HG02943 (cell line): ENCODE measurements around the gene TTC22.

Experiments
- ATAC-seq: cut with Tn5 transposase; IDR thresholded peaks from one replicate; pipeline ENCODE4 v1.9.1; 2021; ENCODE audit warnings: mild to moderate bottlenecking, low read depth, moderate library complexity; ENCODE audit not compliant: unreplicated experiment

TTC22 gene

DNA sequence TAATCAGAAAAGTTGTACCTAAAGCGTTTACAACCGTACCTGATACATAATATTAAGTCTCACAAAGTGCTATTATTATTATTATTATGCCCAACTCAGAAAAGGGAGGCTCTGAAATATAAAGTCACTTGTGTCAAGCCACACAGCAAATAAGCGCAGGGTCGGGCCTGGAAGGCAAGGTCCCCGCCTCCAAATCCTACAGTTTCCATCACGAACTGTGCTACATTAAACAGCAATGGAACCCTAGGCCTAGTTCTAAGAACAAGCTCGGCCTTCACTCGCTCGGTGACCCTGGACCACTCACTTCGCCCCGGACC, 37.3 kb downstream of the TTC22 start:
- ATAC-seq: no peak

- ATAC-seq: no peak
Measured at GRCh38 chr1:54758678-54759348, 42.3 kb downstream of the TTC22 start.

DNA sequence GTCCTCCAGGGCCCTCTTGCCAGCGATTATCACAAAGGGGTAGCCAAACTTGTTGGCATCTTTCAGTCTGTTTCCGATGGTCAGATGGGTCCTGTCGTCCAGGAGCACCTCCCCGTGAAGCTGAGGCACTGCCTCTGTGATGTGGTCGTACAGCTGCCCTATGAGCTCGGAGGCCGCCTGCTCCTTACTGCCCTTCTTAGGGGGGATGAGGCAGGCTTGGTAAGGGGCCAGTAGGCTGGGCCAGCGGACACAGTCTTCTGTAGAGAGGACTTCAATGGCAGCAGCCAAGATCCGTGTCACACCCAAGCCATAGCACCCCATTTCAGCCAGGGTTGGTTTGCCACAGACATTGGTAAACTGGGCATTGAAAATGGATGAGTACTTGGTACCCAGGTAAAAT, 43.3 kb downstream of the TTC22 start:
- no peak for ATAC-seq

DNA sequence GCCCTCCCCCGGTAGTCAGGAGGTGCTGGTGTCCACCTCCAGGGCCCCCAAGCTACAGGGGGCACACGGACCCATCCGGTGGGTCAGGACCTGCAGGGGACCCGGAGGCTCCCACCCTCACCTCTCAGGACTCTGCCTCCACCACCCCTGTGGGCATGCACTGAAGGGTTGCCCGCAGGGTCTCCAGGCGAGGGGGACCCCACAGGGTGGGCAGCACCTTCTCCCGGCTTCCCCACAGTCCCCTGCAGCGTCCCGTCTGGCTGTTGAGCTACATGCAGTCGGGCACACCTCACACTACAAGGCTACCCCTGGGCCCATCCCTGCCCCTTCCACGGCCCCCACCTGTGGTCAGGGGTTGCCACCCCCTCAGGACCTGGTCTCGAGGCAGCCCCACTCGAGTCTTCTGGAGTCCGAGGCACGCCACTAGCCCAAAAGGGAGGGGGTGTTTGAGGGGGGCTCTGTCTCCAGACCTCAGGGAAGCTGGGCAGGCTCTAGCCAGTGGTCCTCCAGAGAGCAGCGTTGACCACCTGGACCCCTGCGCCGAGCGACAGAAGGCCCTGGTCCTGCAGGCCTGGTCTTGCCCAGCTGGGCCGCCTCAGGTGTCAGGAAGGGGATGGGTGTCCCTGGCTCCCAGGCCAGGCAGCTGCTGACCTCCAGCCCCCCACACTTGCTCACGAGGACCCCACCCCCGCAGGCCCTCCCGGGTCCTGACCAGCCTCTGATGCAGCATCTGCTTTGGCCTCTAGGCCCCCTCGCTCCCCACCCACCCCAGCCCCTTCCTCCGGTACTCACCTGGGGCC, 46.4 kb downstream of the TTC22 start:
- ATAC-seq: no peak

DNA sequence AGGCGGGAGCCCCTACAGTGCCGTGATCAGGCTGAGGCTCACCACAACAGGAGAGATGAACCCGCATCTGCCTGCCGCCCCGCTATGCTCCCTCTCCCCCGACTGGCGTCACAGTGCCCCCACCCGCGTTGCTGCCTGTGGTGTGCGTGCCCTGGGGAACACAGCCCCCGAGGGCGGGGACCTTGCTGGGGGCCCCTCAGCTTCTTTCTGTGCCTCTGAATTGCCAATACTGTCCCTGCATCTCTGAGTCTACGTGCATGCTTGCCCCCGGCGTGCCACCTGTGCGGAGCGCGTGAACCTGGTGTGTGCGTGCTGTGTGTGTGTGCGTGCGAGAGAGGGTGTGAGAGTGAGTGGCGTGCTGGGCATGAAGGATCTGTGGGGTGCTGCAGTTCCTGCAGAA, 47.1 kb downstream of the TTC22 start:
- ATAC-seq: no peak

DNA sequence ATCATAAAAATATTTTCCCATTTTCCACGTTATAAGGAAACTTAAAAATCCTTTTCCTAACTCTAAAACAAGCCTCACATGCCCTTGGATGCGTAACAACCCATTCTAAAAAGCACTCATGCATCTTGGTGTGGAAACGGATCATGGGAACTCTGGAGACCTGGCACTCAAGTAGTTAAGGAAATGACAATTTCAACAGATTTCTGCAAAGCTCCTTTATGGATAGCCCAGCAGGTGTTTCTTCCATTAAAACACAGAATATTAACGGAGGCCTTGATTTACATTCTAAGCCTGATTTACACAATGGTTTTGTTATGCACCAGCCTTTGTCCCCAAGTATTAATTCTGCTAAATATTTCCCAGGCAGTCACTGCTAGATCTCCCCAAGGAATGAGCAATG, 49.7 kb downstream of the TTC22 start:
- ATAC-seq: no peak

- ATAC-seq: no peak
Measured at GRCh38 chr1:54750596-54750995, 50.5 kb downstream of the TTC22 start.

- no peak for ATAC-seq
Measured at GRCh38 chr1:54748094-54748835, 52.9 kb downstream of the TTC22 start.

- no peak for ATAC-seq
Measured at GRCh38 chr1:54745864-54746263, 55.3 kb downstream of the TTC22 start.

GRCh38 chr1:54745274-54745673, 55.8 kb downstream of the TTC22 start:
- no peak for ATAC-seq

DNA sequence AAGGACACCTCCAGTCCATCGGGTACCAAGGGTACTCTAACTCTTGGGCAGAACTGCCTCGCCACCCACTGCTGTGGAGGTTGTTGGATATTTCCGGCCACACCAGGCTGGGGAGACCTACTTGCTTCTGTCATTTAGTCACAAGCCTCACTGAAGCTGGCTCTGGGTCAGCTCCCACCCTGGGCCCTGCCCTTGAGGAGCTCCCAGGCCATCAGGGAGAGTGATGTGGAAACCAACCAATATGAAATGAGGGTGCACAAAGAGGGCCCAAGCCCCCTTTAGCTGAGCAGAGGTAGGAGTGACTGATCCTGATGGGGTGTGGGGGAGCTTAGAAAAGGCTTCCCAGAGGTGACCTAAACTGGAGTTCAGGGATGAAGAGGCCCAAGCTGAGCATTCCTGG, 56.4 kb downstream of the TTC22 start:
- ATAC-seq: no peak

DNA sequence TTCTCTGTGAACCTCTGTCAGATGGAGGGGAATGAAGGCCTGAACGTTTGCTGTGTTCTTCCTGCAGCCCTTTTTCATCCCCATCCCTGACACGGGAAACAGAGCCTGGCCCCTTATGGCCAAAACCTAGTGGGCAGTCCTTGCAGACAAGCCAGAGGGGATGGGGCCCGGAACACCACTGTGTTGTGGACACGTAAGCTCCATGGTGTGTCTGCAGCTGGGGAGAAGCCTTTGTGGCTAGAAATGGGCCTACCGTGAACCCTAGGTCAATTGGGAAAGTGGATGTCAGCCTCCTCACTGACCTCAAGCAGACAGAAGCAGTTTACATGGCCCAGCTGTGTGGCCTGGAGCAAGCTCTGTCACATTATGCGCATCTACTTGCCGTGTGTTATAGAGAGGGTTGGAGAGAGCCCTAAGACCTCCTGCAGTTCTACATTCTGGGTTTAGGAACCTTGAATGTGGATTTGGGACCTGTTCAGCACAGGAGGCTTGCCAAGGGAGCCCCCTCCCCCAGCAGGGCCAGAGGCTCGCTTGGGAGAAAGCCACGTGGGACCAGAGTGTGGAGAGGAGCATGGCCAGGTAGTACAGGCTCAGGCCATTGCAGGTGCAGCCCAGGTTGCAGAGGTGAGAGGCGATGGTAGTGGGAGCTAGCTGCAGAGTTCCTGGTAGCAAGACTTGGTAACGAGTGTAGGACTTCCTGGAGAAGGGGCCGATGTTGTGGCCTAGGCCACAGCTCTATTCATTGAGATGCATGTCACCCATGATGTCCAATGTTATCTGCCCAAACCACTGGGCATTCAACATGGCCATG, 57.5 kb downstream of the TTC22 start:
- no peak for ATAC-seq

DNA sequence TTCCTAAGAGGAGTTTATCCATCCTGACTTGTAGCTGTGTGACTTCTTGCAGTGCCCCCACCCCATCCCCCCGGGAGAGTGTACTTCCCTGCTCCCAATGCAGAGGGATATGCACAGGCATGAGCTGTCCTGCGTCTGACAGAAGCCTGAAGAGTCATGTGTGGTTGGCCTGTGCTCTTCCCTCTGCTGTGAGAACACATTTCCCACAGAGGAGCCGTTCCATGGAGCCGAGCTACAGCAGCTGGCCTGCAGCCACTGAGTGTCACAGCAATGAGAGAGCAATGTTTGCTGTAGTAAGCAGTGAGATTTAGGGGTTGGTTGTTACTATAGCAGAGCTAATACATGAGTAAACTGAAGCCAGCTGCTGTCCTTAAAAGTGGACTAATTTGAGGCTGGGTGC, 58.8 kb downstream of the TTC22 start:
- no peak for ATAC-seq

GRCh38 chr1:54741531-54741930, 59.6 kb downstream of the TTC22 start:
- no peak for ATAC-seq

- ATAC-seq: no peak
Measured at GRCh38 chr1:54738244-54738643, 62.9 kb downstream of the TTC22 start.

GRCh38 chr1:54736685-54737084, 64.4 kb downstream of the TTC22 start:
- ATAC-seq: no peak
